Esophagus squamous epithelium (tissue), 4 donors: ENCODE results near the gene CCDC18.

ENCODE experiments used
- POLR2A ChIP-seq, 4 donors: fragments of 450-650 bp; IDR thresholded peaks; one replicate each; pipeline ENCODE4 v1.6.1; 2017; ENCODE audit warnings: antibody characterized with exemption in 4 of 4, mild to moderate bottlenecking in 4 of 4, moderate library complexity in 3 of 4
- TF ChIP-seq, protein P1 (sequence below), 6 experiments: fragments of 450-650 bp in 4 of 6; fragments of 200-600 bp in 2 of 6; sonication (generic) in 2 of 6; IDR thresholded peaks; one replicate each; pipeline ENCODE4 v1.5.1; 2016 to 2019; ENCODE audit warnings: antibody characterized with exemption in 6 of 6, mild to moderate bottlenecking in 4 of 6, moderate library complexity in 4 of 6

DNA sequence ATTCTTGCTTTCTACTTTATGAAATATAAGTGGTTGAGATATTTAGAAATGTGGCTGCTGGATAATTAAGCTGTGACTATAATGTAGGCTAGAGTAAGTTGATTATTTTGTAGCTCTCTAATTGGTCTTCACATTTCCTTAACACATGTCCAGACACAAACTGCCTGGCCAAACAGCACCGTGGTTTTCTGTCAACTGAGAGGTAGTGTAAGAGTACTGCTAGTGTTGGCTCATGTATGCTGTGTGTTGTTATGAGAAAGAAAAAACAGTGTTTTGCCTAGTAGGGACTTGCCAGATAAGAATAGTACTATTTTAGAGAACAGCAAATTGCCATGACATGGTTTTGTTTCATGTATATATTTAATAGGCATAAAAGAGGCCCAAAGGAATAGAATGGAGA is 37.4 kb upstream of the CCDC18 start:
- TF ChIP-seq, protein P1, sequence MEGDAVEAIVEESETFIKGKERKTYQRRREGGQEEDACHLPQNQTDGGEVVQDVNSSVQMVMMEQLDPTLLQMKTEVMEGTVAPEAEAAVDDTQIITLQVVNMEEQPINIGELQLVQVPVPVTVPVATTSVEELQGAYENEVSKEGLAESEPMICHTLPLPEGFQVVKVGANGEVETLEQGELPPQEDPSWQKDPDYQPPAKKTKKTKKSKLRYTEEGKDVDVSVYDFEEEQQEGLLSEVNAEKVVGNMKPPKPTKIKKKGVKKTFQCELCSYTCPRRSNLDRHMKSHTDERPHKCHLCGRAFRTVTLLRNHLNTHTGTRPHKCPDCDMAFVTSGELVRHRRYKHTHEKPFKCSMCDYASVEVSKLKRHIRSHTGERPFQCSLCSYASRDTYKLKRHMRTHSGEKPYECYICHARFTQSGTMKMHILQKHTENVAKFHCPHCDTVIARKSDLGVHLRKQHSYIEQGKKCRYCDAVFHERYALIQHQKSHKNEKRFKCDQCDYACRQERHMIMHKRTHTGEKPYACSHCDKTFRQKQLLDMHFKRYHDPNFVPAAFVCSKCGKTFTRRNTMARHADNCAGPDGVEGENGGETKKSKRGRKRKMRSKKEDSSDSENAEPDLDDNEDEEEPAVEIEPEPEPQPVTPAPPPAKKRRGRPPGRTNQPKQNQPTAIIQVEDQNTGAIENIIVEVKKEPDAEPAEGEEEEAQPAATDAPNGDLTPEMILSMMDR (IDR thresholded peaks at IDR 0.05): no peak
- TF ChIP-seq POLR2A (IDR thresholded peaks at IDR 0.05): no peak
